Hepatocyte (in vitro differentiated cells): ENCODE measurements around the gene DLG2.

ENCODE experiments used
- CTCF ChIP-seq: fragments of 200-600 bp; sonication (generic); IDR thresholded peaks from 2 replicates; pipeline ENCODE4 v1.5.1; 2016; ENCODE audit warnings: antibody characterized with exemption, mild to moderate bottlenecking; ENCODE audit not compliant: poor library complexity
- EZH2 ChIP-seq: fragments of 200-600 bp; sonication (generic); IDR thresholded peaks from 2 replicates; pipeline ENCODE4 v1.6.1; 2016; ENCODE audit warnings: antibody characterized with exemption, mild to moderate bottlenecking, borderline replicate concordance

- TF ChIP-seq CTCF (no peak), EZH2 (no peak)
Observed at GRCh38 chr11:84381666-84382065, 1245.5 kb downstream of the DLG2 start.
